Stimulated activated CD4-positive, alpha-beta T cell treated with anti-CD3 and anti-CD28 coated beads, Interleukin-2, amount 100 ng/mL, for 48 hours (primary cell): ENCODE measurements around the gene DCLK2.

ENCODE experiments used
- DNase-seq, 2 donors: peaks; one replicate each; pipeline ENCODE4 v3.0.0-alpha.2; 2020

DCLK2 gene

DNA sequence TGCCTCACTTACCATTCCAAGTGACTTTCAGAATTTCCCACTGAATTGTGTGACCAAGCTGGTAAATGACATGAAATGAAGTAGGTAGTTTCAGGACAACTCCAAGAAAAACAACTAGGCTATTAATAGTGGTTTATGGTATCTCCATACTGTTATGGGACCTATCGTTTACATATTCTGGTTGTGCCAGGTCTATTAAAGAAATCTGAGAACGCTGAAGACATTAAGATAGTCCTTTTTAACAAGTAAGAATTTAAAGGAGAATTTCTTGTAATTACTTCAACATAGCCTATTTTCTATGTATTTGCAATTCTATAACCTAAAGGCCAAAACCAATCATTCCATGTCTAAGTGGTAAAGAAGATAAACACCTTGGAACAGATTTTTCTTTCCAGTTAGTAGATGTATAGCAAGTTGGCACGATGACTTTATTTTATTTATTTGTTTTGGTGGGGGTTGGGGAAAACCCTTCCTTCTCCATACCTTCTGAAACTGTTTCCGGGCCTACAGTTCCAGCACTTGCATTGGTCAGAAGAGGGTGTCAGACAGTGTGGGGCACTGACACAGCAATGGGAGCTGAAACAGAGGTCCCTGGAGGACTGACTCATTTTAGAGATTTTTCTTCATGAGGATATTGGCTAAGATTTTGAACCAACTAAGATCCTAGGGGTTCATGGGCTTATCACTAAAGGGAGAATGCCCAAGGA lies 7.6 kb upstream of the DCLK2 start:
- no peak for DNase-seq

GRCh38 chr4:150072471-150072870 lies 5.8 kb upstream of the DCLK2 start:
- no peak for DNase-seq

- no peak for DNase-seq
Measured at GRCh38 chr4:150072906-150073714, 5.1 kb upstream of the DCLK2 start.

DNA sequence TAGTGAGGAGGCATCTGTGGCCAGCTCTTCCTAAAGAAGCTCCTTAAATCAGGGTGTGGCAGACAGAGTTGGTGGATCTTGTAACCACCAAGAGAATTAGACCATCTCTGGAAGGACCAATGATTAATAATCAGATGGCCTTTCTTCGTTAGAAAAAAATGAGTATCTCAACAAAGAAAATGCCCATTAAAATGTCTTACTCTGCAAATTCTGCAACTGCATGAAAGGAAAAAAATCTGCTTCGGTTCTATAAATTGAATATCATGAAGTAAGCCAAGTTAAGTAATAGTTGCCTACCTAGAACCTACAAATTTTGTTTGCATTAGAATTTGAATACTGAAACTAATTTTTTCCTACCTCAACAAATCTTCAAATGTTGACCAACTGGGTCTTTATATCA lies 4.2 kb upstream of the DCLK2 start:
- no peak for DNase-seq

GRCh38 chr4:150078579-150079080 lies 385 bp downstream of the DCLK2 start:
- no peak for DNase-seq

DNA sequence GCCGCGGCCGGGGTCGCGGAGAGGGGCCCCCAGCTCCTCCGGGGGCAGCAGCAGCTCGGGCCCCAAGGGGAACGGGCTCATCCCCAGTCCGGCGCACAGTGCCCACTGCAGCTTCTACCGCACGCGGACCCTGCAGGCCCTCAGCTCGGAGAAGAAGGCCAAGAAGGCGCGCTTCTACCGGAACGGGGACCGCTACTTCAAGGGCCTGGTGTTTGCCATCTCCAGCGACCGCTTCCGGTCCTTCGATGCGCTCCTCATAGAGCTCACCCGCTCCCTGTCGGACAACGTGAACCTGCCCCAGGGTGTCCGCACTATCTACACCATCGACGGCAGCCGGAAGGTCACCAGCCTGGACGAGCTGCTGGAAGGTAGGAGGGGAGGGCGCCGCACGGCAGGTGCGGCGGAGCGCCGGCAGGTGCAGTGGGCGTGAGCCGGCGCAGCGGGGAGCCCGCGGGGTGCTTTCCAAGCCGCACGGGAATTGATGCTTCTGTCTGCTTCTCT lies 886 bp downstream of the DCLK2 start:
- peak in 1 of 2 donors; percentile 10 for DNase-seq

GRCh38 chr4:150080337-150080736 lies 2.1 kb downstream of the DCLK2 start:
- no peak for DNase-seq

GRCh38 chr4:150080875-150081274 lies 2.6 kb downstream of the DCLK2 start:
- no peak for DNase-seq

GRCh38 chr4:150082241-150082640 lies 4.0 kb downstream of the DCLK2 start:
- DNase-seq: peak in 1 of 2 donors; percentile 1

GRCh38 chr4:150087006-150087405 lies 8.8 kb downstream of the DCLK2 start:
- DNase-seq: no peak

- no peak for DNase-seq
Measured at GRCh38 chr4:150089732-150090131, 11.5 kb downstream of the DCLK2 start.

- DNase-seq: no peak
Measured at GRCh38 chr4:150090836-150091235, 12.6 kb downstream of the DCLK2 start.

DNA sequence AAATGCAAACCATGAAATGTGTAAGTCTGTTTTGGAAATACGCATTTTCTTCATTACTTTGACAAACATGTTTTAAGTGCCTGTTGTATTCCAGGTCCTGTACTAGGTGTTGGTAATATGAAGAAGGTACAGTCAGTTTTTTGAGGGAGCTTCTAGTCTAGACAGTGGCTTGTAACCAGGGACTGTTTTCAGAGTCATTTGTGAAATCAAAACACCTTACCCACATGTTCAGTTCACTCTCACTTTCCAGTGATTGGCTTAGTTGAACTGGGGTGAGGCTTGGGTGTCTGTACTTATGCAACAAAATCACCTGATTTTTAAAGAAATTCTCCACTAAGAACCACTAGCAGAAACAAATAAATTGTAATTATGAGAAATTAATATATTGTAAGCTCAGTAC lies 16.4 kb downstream of the DCLK2 start:
- no peak for DNase-seq

DNA sequence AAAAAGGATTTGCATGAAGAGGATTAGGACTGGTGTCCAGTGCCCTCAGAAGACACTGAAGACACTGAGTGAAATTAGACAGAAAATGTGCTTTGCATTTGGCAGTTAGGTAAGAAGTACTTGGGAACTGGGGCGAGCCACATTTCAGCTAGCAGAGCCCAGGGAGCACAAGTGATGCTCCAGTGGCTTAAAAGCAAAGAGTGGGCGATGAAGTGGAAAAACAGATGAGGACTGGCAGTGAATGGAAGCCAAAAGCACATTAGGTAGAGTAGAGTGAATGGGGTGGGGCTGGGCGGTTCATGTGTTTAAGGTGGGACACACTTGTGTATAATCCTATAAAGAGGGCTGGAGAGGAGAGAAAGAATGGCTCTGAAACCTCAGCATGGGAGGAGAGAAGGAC lies 18.4 kb downstream of the DCLK2 start:
- DNase-seq: no peak

DNA sequence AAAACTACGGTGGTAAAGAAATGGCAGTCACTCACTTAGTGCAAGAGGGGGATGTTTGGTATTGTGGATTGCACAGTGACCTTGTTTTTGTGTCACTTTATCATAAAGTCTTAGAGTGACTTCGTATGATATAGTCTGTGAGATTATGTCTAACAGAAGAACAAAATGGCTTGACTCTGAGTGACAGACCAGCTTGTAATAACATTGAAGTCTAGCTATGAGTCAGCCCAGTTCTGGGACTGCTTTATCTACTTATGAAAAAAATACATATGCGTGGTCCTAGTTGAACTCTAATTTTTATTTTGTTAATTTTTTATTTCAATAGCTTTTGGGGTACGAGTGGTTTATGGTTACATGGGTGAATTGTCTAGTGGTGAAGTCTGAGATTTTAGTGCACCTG lies 20.0 kb downstream of the DCLK2 start:
- no peak for DNase-seq

- no peak for DNase-seq
Measured at GRCh38 chr4:150104404-150105027, 26.3 kb downstream of the DCLK2 start.

- DNase-seq: no peak
Measured at GRCh38 chr4:150106886-150107285, 28.6 kb downstream of the DCLK2 start.

DNA sequence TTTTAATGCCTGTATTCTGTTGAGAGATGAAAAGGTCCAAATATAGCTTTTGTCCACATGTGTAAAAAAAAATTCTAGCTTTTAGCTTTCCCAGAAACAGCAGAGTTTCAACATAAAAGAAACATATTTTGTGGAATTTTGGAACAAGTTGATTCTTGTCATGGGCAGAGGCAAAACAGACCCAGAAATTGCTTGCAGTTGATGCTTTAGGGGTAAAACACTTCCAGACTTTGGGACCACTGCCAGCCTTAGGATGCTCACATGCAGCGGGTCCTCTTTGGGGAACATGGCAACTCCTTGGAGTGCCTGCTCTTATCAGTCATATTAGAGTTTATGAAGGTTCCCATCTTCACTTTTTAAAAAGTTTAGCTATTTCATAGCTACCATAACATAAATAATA lies 30.4 kb downstream of the DCLK2 start:
- DNase-seq: no peak

- DNase-seq: no peak
Measured at GRCh38 chr4:150114641-150115040, 36.4 kb downstream of the DCLK2 start.

DNA sequence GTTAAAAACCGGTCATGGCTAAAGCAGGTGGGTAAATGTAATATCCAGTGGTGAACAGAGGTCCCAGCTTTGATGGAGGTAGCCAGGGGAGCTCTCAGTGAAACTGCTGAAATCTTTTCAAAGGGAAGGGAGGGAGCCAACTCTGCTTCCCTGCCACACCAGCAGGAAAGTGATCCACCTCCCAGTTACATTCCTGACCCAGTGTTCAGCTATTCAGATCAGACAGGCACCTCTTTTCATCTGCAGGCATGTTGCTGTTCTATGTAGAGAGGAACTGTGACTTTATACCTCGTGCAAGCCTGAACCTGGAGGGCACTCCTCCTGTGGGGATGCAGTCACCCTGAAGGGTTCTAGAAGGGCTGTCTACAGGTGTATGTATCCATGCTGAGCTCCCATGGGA lies 37.6 kb downstream of the DCLK2 start:
- no peak for DNase-seq

DNA sequence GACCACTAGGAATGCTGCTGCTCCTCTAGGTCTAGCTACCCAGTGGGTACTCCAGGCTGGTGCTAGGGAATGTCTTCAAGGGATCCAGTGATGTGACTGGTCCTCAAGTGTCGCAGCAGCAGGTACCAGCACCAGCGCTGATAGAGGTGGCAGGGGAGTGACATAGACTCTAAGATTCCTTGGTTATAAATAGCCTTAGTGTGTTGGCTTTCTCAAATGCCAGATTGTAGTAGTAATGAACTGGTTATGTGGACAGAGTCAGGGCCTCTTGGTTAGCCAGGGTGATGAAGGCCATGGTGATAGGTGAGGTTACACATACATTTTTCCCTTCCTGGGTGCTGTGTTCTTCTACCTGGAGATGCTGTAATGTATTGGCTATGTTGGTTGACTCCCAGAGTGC lies 38.3 kb downstream of the DCLK2 start:
- no peak for DNase-seq

- DNase-seq: no peak
Measured at GRCh38 chr4:150117094-150117493, 38.8 kb downstream of the DCLK2 start.

DNA sequence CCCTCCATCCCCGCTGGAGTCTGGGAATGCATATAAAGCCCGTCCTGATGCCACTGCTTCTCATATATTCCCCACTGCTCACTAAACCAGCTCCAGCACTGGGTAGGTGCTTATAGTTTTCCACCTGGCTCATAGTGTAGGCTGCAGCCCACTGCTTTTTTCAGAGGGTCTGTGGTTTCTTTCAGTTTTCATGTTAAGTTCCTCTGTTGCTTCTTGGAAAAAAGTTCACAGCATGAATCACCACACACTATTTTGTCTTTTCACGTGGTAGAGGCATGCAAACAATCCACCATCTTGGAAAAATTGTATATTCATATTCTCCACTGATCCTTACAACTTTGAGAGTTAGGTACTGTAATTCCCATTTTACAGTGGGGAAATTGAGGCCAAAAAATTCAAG lies 39.4 kb downstream of the DCLK2 start:
- no peak for DNase-seq

- DNase-seq: no peak
Measured at GRCh38 chr4:150119492-150119891, 41.2 kb downstream of the DCLK2 start.
